IMR-90 (cell line): Measurements from ENCODE around the gene HSPA12A. TPM values are rescaled to one million over a fixed set of nuclear protein-coding genes. Genes with fewer than 3 reads are reported as not detected.

ENCODE experiments used
- ATAC-seq: fragments of 200-7000 bp; cut with Tn5 transposase; 2 replicates; pipeline ENCODE4 v1.9.1; 2020; ENCODE audit warnings: low read depth, mild to moderate bottlenecking, moderate library complexity
- BruUV-seq: library from RNA; stranded (reverse); fragments of 400-500 nt; replicated peaks from 2 replicates; lab custom pipeline; 2021; lab: Mats Ljungman, UMichigan
- CTCF ChIA-PET: fragments of 300-600 bp; formaldehyde crosslinking; extraction: SDS; loops from one replicate; lab custom pipeline; 2021; ENCODE audit warnings: antibody characterized with exemption; lab: Yijun Ruan, JAX
- POLR2A ChIA-PET: fragments of 300-600 bp; sonication (Branson Sonifier 250); formaldehyde crosslinking; loops from one replicate; lab custom pipeline; 2022; ENCODE audit warnings: antibody characterized with exemption; ENCODE audit not compliant: unreplicated experiment; lab: Charles Lee
- DNase-seq: peaks from one replicate; pipeline ENCODE4 v3.0.0; 2013
- H2AFZ ChIP-seq: replicated peaks from 2 replicates; pipeline ENCODE3; 2013; ENCODE audit warnings: low read length, mild to moderate bottlenecking; ENCODE audit not compliant: poor library complexity
- H2AK5ac ChIP-seq: 2 replicates; pipeline ENCODE4 v1.6.1; 2013; ENCODE audit warnings: low read depth, low read length, inconsistent platforms
- H2AK9ac ChIP-seq: replicated peaks from 2 replicates; pipeline ENCODE3; 2013; ENCODE audit warnings: mild to moderate bottlenecking, low read depth, low read length, moderate library complexity; ENCODE audit not compliant: poor library complexity
- H2BK120ac ChIP-seq: 2 replicates; pipeline ENCODE4 v1.6.1; 2013; ENCODE audit warnings: low read depth, low read length, inconsistent platforms
- H2BK15ac ChIP-seq: 3 replicates; pipeline ENCODE4 v1.6.1; 2013; ENCODE audit warnings: low read depth, low read length, inconsistent platforms
- H2BK20ac ChIP-seq: 2 replicates; pipeline ENCODE4 v1.6.1; 2013; ENCODE audit warnings: low read depth, mild to moderate bottlenecking, inconsistent platforms, low read length, moderate library complexity
- H2BK5ac ChIP-seq: 2 replicates; pipeline ENCODE4 v1.6.1; 2013; ENCODE audit warnings: mild to moderate bottlenecking, low read depth, low read length, inconsistent platforms; ENCODE audit not compliant: poor library complexity, severe bottlenecking
- H3K14ac ChIP-seq: replicated peaks from 2 replicates; pipeline ENCODE4 v1.6.1; 2013; ENCODE audit warnings: low read depth, low read length, inconsistent platforms
- H3K18ac ChIP-seq: 2 replicates; pipeline ENCODE4 v1.6.1; 2013; ENCODE audit warnings: low read depth, low read length, control low read depth
- H3K23ac ChIP-seq: 2 replicates; pipeline ENCODE4 v1.6.1; 2013; ENCODE audit warnings: low read depth, low read length, inconsistent platforms
- H3K27ac ChIP-seq: 2 replicates; pipeline ENCODE4 v1.5.1; 2013; ENCODE audit warnings: mild to moderate bottlenecking, control low read depth, low read length; ENCODE audit not compliant: insufficient read depth
- H3K27me3 ChIP-seq: 2 replicates; pipeline ENCODE4 v1.6.1; 2013; ENCODE audit warnings: low read length; ENCODE audit not compliant: control insufficient read depth, insufficient read depth
- H3K36me3 ChIP-seq: 2 replicates; pipeline ENCODE4 v1.6.1; 2013; ENCODE audit warnings: low read length, mixed read lengths; ENCODE audit not compliant: control insufficient read depth, insufficient read depth
- H3K4ac ChIP-seq: 2 replicates; pipeline ENCODE4 v1.6.1; 2013; ENCODE audit warnings: low read depth, low read length, inconsistent platforms
- H3K4me1 ChIP-seq: 2 replicates; pipeline ENCODE4 v1.6.1; 2013; ENCODE audit warnings: low read length, mixed read lengths; ENCODE audit not compliant: control insufficient read depth, insufficient read depth
- H3K4me2 ChIP-seq: 2 replicates; pipeline ENCODE4 v1.6.1; 2013; ENCODE audit warnings: low read depth, mild to moderate bottlenecking, control low read depth, low read length, moderate library complexity
- H3K4me3 ChIP-seq: 2 replicates; pipeline ENCODE4 v1.5.1; 2013; ENCODE audit warnings: low read depth, mild to moderate bottlenecking, control low read depth, low read length, moderate library complexity; ENCODE audit not compliant: insufficient read depth
- H3K56ac ChIP-seq: 2 replicates; pipeline ENCODE4 v1.6.1; 2013; ENCODE audit warnings: low read length, inconsistent platforms; ENCODE audit not compliant: insufficient read depth; ENCODE audit errors: extremely low read depth
- H3K79me1 ChIP-seq, 2 experiments: 2 replicates each; pipeline ENCODE4 v1.6.1; 2013; ENCODE audit warnings: low read length in 2 of 2, inconsistent platforms in 1 of 2, low read depth in 1 of 2
- H3K9ac ChIP-seq: 2 replicates; pipeline ENCODE4 v1.6.1; 2013; ENCODE audit warnings: low read depth, low read length, control low read depth
- H3K9me1 ChIP-seq: 2 replicates; pipeline ENCODE4 v1.6.1; 2013; ENCODE audit warnings: low read length, inconsistent platforms; ENCODE audit not compliant: insufficient read depth
- H3K9me3 ChIP-seq: 2 replicates; pipeline ENCODE4 v1.6.1; 2013; ENCODE audit warnings: low read length; ENCODE audit not compliant: control insufficient read depth, insufficient read depth
- H4K20me1 ChIP-seq: 2 replicates; pipeline ENCODE4 v1.6.1; 2013; ENCODE audit warnings: low read length, inconsistent platforms; ENCODE audit not compliant: insufficient read depth
- H4K5ac ChIP-seq: 2 replicates; pipeline ENCODE4 v1.6.1; 2013; ENCODE audit warnings: mild to moderate bottlenecking, low read depth, low read length, control low read depth
- H4K8ac ChIP-seq, 2 experiments: 2 replicates each; pipeline ENCODE4 v1.6.1; 2013; ENCODE audit warnings: low read depth in 2 of 2, low read length in 2 of 2, control low read depth in 1 of 2, inconsistent platforms in 1 of 2
- H4K91ac ChIP-seq: 2 replicates; pipeline ENCODE4 v1.6.1; 2013; ENCODE audit warnings: low read depth, low read length, inconsistent platforms; ENCODE audit not compliant: insufficient read depth
- BHLHE40 ChIP-seq: fragments of 150-350 bp; IDR thresholded peaks from 2 replicates; pipeline ENCODE4 v1.6.1; 2016; ENCODE audit warnings: mild to moderate bottlenecking, low read depth, low read length
- CEBPB ChIP-seq: IDR thresholded peaks from 2 replicates; pipeline ENCODE4 v1.6.1; 2012; ENCODE audit warnings: low read depth, low read length, improper control_type of control experiment
- CHD1 ChIP-seq: IDR thresholded peaks from 2 replicates; pipeline ENCODE4 v1.6.1; 2012; ENCODE audit warnings: low read depth, low read length, improper control_type of control experiment
- CTCF ChIP-seq: conservative IDR thresholded peaks from 2 replicates; pipeline ENCODE4 v1.5.1; 2012; ENCODE audit warnings: mild to moderate bottlenecking, low read depth, low read length, improper control_type of control experiment
- FOS ChIP-seq: fragments of 150-350 bp; IDR thresholded peaks from 2 replicates; pipeline ENCODE4 v1.6.1; 2016; ENCODE audit warnings: low read depth, low read length
- MAFK ChIP-seq: IDR thresholded peaks from 2 replicates; pipeline ENCODE4 v1.6.1; 2012; ENCODE audit warnings: low read depth, low read length, improper control_type of control experiment
- MAZ ChIP-seq: IDR thresholded peaks from 2 replicates; pipeline ENCODE4 v1.6.1; 2012; ENCODE audit warnings: low read depth, mild to moderate bottlenecking, low read length, improper control_type of control experiment, moderate library complexity, borderline replicate concordance
- MXI1 ChIP-seq: IDR thresholded peaks from 2 replicates; pipeline ENCODE4 v1.6.1; 2012; ENCODE audit warnings: low read depth, mild to moderate bottlenecking, low read length, moderate library complexity, borderline replicate concordance
- NFE2L2 ChIP-seq: fragments of 150-350 bp; IDR thresholded peaks from 2 replicates; pipeline ENCODE4 v1.6.1; 2016; ENCODE audit warnings: low read depth, mild to moderate bottlenecking, low read length
- POLR2A ChIP-seq: IDR thresholded peaks from 2 replicates; pipeline ENCODE4 v1.6.1; 2012; ENCODE audit warnings: mild to moderate bottlenecking, low read depth, low read length
- RAD21 ChIP-seq: IDR thresholded peaks from 2 replicates; pipeline ENCODE4 v1.6.1; 2012; ENCODE audit warnings: low read length, improper control_type of control experiment
- RCOR1 ChIP-seq: IDR thresholded peaks from 2 replicates; pipeline ENCODE4 v1.6.1; 2012; ENCODE audit warnings: mild to moderate bottlenecking, low read length, improper control_type of control experiment; ENCODE audit not compliant: insufficient replicate concordance
- RFX5 ChIP-seq: IDR thresholded peaks from 2 replicates; pipeline ENCODE4 v1.8.0; 2012; ENCODE audit warnings: low read depth, mild to moderate bottlenecking, low read length, moderate library complexity
- SMC3 ChIP-seq: fragments of 150-350 bp; IDR thresholded peaks from 2 replicates; pipeline ENCODE4 v1.6.1; 2016; ENCODE audit warnings: low read depth, mild to moderate bottlenecking, antibody characterized with exemption, low read length, moderate library complexity
- WGBS, 2 experiments: methylation state at CpG; one replicate each; pipeline versions ENCODE4 v1.1.5 to v1.1.7; 2013; ENCODE audit warnings: missing lambda C conversion rate in 2 of 2; ENCODE audit not compliant: insufficient read length in 1 of 2; ENCODE audit errors: extremely low coverage in 2 of 2; 5-methylcytosine and 5-hydroxymethylcytosine counted together
- dilution Hi-C: fragments of 300-500 bp; cut with HindIII; formaldehyde crosslinking; loops from one replicate; pipeline ENCODE4 v1.14.3; 2018; ENCODE audit warnings: low sequenced_read_pairs; ENCODE audit not compliant: unreplicated experiment
- in situ Hi-C: fragments of 300-500 bp; cut with MboI; formaldehyde crosslinking; loops from 3 replicates; pipeline ENCODE4 v1.14.3; 2019; ENCODE audit warnings: low sequenced_read_pairs, inconsistent platforms, mixed read lengths
- intact Hi-C: fragments of 100-400 bp; cut with micrococcal nuclease; formaldehyde crosslinking; loops from 2 replicates; pipeline ENCODE4 v1.10.0; 2022
- polyA plus RNA-seq, 3 experiments: library from polyadenylated mRNA; depleted of rRNA; stranded (reverse); fragments of >200 nt; gene quantifications; 2 replicates each; pipeline ENCODE4 v1.2.3, GENCODE V29; 2012; ENCODE audit warnings: low replicate concordance in 1 of 3
- total RNA-seq: library from RNA; depleted of rRNA; stranded (reverse); fragments of >200 nt; gene quantifications from 2 replicates; pipeline ENCODE4 v1.2.3, GENCODE V29; 2012
- TF ChIP-seq, protein P1 (sequence below): fragments of 150-350 bp; IDR thresholded peaks from 2 replicates; pipeline ENCODE4 v1.6.1; 2016; ENCODE audit warnings: low read depth, mild to moderate bottlenecking, low read length, moderate library complexity, borderline replicate concordance
- TF ChIP-seq, protein P2 (sequence below): fragments of 150-350 bp; IDR thresholded peaks from 2 replicates; pipeline ENCODE4 v1.6.1; 2017; ENCODE audit warnings: mild to moderate bottlenecking, antibody characterized with exemption, low read length, low read depth

The HSPA12A gene
- total and polyA plus RNA-seq, 2 of the 4 experiments (the other 2 are of a cell fraction): 16.1 to 16.7 TPM

- H3K27ac ChIP-seq: no peak overlapping the region
- no peak overlapping the region for H3K14ac ChIP-seq
- no peak overlapping the region for H3K23ac ChIP-seq
- H3K4me3 ChIP-seq: no peak overlapping the region
- H4K91ac ChIP-seq: no peak overlapping the region
- no TSS peak for BruUV-seq
- no peak overlapping the region for H2BK15ac ChIP-seq
- H3K36me3 ChIP-seq: no peaks in the 10 kb centered on the region
- no peaks in the 10 kb centered on the region for H4K20me1 ChIP-seq
- H3K9me1 ChIP-seq: no peaks in the 10 kb centered on the region
- H2AK5ac ChIP-seq: no peak overlapping the region
- TF ChIP-seq RAD21 (no peak), RCOR1 (no peak), CHD1 (no peak), CTCF (no peak), MXI1 (no peak), MAZ (no peak), BHLHE40 (no peak), RFX5 (no peak), FOS (no peak), SMC3 (no peak), POLR2A (no peak), NFE2L2 (no peak), MAFK (no peak), CEBPB (no peak)
- TF ChIP-seq, protein P1, sequence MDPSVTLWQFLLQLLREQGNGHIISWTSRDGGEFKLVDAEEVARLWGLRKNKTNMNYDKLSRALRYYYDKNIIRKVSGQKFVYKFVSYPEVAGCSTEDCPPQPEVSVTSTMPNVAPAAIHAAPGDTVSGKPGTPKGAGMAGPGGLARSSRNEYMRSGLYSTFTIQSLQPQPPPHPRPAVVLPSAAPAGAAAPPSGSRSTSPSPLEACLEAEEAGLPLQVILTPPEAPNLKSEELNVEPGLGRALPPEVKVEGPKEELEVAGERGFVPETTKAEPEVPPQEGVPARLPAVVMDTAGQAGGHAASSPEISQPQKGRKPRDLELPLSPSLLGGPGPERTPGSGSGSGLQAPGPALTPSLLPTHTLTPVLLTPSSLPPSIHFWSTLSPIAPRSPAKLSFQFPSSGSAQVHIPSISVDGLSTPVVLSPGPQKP: no peak
- TF ChIP-seq, protein P2, sequence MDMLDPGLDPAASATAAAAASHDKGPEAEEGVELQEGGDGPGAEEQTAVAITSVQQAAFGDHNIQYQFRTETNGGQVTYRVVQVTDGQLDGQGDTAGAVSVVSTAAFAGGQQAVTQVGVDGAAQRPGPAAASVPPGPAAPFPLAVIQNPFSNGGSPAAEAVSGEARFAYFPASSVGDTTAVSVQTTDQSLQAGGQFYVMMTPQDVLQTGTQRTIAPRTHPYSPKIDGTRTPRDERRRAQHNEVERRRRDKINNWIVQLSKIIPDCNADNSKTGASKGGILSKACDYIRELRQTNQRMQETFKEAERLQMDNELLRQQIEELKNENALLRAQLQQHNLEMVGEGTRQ: no peak
- POLR2A ChIA-PET: no interaction called here
- H2AFZ ChIP-seq: no peak overlapping the region
- H3K9me3 ChIP-seq: peaks cover 2% of the 10 kb centered on the region; the same call in 1 of the 2 replicates
- 38% methylated on average over 8 of the region's 13 CpGs; no CpG with 5 or more reads in 1 of the 2 experiments for WGBS, 2 experiments
- DNase-seq (peak; percentile 5), ATAC-seq (peak; percentile 55)
- H3K4me2 ChIP-seq: peak overlapping the region; percentile 56; the same call in 1 of the 2 replicates
- dilution Hi-C loops: no loop called here
- H3K56ac ChIP-seq: no peak overlapping the region
- in situ Hi-C loops: no loop called here
- no peaks in the 10 kb centered on the region for H3K79me1 ChIP-seq
- H3K18ac ChIP-seq: no peak overlapping the region
- no peak overlapping the region for H2BK5ac ChIP-seq
- H2BK120ac ChIP-seq: no peak overlapping the region
- H4K8ac ChIP-seq: no peak overlapping the region
- peaks cover 2% of the 10 kb centered on the region; the same call in 1 of the 2 replicates for H3K4me1 ChIP-seq
- no peak overlapping the region for H2AK9ac ChIP-seq
- no peaks in the 10 kb centered on the region for H3K27me3 ChIP-seq
- H3K4ac ChIP-seq: no peak overlapping the region
- no peak overlapping the region for H2BK20ac ChIP-seq
- intact Hi-C loops: no loop called here
- CTCF ChIA-PET: interaction anchor here (0.6 to 1.0 kb wide), 2 partner anchors 16 to 134 kb away, joined by 3 read pairs; no protein-coding TSS in a partner anchor
- H3K9ac ChIP-seq: no peak overlapping the region
- H4K5ac ChIP-seq: no peak overlapping the region
Observed at GRCh38 chr10:116665541-116666125, 76.7 kb downstream of the HSPA12A start.
